ENCODE measurements around the gene ATG9A. TPM values are rescaled to one million over a fixed set of nuclear protein-coding genes. Genes with fewer than 3 reads are reported as not detected.

Gene ATG9A
- total RNA-seq, 1 donor from 2014 or later: 66.3 TPM

DNA sequence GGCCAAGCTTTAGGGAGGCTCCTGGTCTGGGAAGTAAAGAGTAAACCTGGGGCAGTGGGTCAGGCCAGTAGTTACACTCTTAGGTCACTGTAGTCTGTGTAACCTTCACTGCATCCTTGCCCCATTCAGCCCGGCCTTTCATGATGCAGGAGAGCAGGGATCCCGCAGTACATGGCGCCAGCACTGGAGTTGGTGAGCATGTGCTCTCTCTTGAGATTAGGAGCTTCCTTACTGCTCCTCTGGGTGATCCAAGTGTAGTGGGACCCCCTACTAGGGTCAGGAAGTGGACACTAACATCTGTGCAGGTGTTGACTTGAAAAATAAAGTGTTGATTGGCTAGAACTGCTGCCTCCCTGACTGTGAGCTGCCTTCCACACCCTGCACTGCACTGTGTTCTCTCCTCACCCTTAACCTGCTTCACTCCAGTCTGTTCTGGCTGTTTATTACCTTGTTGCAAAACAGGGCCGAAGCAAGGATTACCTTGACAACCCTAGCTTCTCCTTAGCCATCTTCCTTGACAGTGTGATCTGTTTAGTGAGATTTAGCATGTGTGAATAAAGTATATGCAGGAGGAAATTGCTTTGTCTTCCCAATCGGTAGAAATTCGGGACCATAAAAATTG, 46.2 kb downstream of the ATG9A start:
- intact Hi-C loops (cut with DNase I): no loop called here
- no peak for DNase-seq (ENCODE audit: low spot score)

GRCh38 chr2:219182331-219183150, 46.9 kb downstream of the ATG9A start:
- intact Hi-C loops (cut with DNase I): no loop called here
- DNase-seq (ENCODE audit: low spot score): no peak

DNA sequence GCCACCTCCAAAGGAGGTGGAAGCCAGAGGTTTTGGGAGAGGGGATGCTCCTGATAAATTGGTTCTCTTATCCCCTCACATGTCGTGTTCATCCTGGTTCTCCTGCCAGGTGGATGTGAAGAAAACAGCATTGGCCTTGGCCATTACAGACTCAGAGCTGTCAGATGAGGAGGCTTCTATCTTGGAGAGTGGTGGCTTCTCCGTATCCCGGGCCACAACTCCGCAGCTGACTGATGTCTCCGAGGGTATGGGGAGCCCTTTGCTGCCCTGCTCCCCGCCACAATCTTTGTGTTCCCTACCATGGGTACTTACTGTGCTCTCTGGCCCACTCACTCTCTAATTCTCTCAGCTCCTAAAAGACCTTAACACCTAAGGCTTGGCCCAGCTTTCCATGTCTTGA, 47.9 kb downstream of the ATG9A start:
- intact Hi-C loops (cut with DNase I): no loop called here
- DNase-seq (ENCODE audit: low spot score): no peak

DNA sequence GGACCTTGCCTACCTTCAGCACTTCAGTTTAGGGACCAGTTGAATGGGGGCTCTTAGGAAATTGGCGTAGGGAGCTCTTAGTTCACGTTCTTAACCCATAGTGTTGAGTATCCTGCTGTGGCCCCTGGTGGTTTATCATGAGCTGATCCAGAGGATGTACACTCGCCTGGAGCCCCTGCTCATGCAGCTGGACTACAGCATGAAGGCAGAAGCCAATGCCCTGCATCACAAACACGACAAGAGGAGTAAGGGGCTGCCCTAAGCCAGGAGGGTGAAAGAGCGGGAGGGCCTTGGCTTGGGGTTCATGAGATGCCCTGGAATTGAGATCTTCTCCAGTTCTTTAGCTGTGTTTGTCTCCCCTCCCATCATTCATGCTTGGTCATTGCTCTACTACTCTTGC, 48.5 kb downstream of the ATG9A start:
- no peak for DNase-seq (ENCODE audit: low spot score)
- intact Hi-C loops (cut with DNase I): no loop called here

GRCh38 chr2:219179601-219180465, 49.6 kb downstream of the ATG9A start:
- no peak for DNase-seq (ENCODE audit: low spot score)
- intact Hi-C loops (cut with DNase I): loop anchor here (2.0 to 5.0 kb wide), 2 partner anchors 39 to 207 kb away; partner anchors contain the start of genes ABCB6 and DNPEP

- peak; percentile 83 for DNase-seq (ENCODE audit: low spot score)
- intact Hi-C loops (cut with DNase I): loop anchor here (2.0 to 5.0 kb wide), 2 partner anchors 40 to 209 kb away; partner anchors contain the start of genes ABCB6 and DNPEP
These were observed 50.9 kb downstream of the ATG9A start for GRCh38 chr2:219178377-219179175.

DNA sequence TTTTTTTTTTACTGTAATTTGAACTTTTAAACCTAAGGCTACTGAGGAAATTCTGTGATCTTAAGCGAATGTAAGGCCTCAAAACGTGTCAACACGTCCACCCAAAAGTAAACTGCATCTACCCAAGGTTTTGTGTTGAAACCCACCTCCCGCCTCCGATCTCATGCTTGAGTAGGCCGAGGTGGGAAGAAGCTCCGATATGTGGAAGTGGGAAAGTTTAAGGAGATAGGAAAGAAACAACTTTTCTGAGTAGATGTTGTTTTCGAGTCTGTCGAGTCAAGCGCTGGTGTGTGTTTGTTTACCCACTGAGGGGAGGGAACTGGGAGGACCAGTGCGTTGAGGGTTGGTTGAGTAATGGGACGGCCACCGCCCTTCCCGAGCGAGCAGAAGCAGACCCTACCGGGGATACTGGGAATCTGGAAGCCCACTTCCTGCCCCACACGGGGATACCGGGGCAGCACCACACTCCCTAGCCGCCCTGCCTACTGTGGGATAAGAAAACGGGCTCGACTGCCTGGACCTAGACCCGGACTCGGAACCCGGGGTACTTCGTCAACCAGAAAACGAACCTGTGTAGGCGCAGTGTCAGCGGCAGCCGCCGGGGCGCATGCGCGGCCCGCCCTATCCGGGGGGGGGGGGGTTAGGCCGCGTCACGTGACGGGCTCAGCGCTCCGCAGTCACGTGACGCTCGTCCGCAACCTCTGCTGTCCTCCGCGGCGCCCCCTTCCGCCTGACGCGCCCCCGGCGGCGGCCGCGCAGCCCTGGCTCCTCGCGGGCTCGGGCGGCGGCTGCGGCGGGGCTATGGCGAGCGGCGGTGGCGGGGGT, 51.7 kb downstream of the ATG9A start, which contains the start of gene RETREG2:
RETREG2 (plus strand) TSS at position 724 of the 825 bp plus-strand sequence; CDS start at position 802, 78 bp downstream.
- intact Hi-C loops (cut with DNase I): loop anchor here (1.0 to 5.0 kb wide), 5 partner anchors 17 to 210 kb away; partner anchors contain the start of genes ABCB6, DNAJB2, DNPEP and NHEJ1
- peak; percentile 92 for DNase-seq (ENCODE audit: low spot score)

GRCh38 chr2:219176818-219177551, 52.5 kb downstream of the ATG9A start, which contains the start of gene CNPPD1:
TSS of gene CNPPD1 (minus strand) at chr2:219176925. CDS start at chr2:219176828, 97 bp downstream.
- intact Hi-C loops (cut with DNase I): loop anchor here (1.0 to 5.0 kb wide), 5 partner anchors 17 to 210 kb away; partner anchors contain the start of genes DNAJB2, DNPEP, NHEJ1 and ZFAND2B
- peak; percentile 94 for DNase-seq (ENCODE audit: low spot score)

- peak; percentile 80 for DNase-seq (ENCODE audit: low spot score)
- intact Hi-C loops (cut with DNase I): loop anchor here (1.0 to 5.0 kb wide), 3 partner anchors 31 to 211 kb away; partner anchors contain the start of genes DNPEP and ZFAND2B
These were observed 53.3 kb downstream of the ATG9A start for GRCh38 chr2:219175928-219176817.

- intact Hi-C loops (cut with DNase I): loop anchor here (5.0 kb wide), 1 partner anchor 212 kb away; the partner anchor contains the start of gene DNPEP
- no peak for DNase-seq (ENCODE audit: low spot score)
These were observed 54.0 kb downstream of the ATG9A start for GRCh38 chr2:219175486-219175885.

DNA sequence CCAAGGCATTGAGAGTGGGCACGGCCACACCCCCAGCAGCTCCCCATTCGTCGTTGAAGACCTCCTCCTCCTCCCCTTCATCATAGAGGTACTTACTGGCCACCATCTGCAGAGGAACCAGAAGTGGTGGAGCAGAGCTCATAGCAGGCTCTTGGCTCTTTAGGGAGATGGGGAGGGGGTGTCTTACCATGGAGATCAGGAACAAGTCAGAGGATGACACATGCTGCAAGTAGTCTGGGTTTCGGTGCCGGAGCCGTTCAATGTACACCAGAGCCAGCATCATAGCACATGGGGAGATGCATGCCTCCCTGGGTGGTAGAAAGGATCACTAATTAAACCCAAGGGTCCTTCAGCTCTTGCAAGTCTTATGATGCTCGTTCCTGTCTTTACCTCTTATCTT, 54.6 kb downstream of the ATG9A start:
- intact Hi-C loops (cut with DNase I): loop anchor here (5.0 kb wide), 1 partner anchor 212 kb away; the partner anchor contains the start of gene DNPEP

DNA sequence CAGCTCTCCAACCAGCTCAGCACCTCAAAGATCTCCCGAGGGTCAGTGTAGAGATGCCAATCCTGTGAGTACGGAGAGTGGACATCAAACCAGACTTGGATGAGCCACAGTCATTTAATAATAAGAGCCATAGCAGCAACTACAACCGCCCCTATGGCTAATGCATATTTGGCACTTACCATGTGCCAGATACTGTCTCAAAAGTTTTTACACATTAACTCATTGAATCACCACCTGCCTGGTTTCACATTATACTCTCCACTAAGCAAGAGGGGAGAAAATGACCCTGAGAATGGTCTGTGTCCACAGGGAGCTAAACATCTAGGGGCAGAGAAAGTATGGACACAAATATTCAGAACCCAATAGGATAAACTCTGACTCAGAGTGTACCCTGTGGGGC, 55.3 kb downstream of the ATG9A start:
- intact Hi-C loops (cut with DNase I): no loop called here
- DNase-seq (ENCODE audit: low spot score): no peak

More for the DNA sequence above, 54.6 kb downstream of the ATG9A start:
- no peak for DNase-seq (ENCODE audit: low spot score)

DNA sequence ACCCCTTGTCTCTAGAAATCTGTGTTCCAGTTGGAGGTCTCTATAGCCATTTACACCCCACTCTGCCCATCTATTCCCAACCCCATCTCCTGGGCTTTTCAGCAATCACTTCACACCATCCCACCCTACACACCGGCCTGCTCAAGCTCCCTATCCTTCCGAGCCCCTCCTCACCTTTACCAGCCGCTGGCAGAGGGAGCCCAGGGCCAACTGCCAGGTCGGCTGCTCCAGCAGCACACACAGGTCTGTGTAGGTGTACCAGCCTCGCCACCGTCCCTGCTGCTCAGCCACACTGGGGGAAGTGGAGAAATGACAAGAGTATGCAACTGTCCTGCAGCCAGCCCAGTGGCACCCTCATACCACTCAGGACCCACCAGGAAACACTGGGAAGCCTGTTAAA, 56.3 kb downstream of the ATG9A start:
- intact Hi-C loops (cut with DNase I): no loop called here
- no peak for DNase-seq (ENCODE audit: low spot score)

DNA sequence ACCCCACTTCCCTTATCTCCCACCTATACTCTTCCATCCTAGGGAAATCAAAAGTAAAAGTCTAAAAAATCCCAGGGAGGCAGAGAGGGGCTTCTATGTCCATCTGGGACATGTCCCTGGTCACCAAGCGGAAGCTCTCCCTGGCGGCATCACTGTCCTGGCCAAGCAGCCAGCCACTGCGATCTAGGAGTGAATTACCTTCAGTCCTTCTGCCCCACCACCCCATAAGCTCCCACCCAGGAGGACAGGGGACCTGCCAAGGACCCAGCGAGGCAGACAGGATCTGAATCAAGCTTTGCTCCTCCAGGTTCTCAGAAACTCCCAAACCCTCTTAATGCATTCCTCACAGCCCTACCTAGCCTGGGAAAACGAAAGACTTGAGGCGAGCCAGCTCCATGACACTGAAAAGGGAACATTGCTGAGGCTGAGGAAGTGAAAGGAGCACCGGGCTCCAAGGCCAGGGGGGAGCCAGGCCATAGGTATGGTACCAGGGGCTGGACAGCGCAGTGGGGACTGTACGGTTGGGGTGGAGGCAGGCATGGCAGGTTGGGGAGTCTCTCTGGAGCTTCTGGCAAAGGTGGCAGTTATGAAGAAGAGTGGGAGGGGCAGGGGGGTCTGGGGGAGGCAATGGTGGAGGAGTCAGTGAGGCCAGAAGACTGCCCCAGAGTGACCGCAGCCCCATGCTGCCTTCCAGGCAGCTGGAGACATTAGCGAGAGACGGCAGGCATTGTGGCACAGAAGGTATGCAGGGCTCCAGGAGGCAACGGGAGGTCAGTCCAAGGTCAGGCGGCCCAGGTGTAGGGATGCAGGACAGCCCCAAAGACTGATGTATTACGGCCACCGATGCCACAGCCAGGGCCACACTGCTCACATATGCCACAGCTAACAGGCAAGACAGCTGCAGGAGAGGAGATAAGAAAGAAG, 56.9 kb downstream of the ATG9A start:
- intact Hi-C loops (cut with DNase I): no loop called here
- DNase-seq (ENCODE audit: low spot score): no peak

GRCh38 chr2:219171231-219171651, 58.2 kb downstream of the ATG9A start:
- intact Hi-C loops (cut with DNase I): no loop called here
- DNase-seq (ENCODE audit: low spot score): no peak

Data from cardiac septum (tissue), 1 donor.